ENCODE measurements around the gene VWA5B1.

The VWA5B1 gene

DNA sequence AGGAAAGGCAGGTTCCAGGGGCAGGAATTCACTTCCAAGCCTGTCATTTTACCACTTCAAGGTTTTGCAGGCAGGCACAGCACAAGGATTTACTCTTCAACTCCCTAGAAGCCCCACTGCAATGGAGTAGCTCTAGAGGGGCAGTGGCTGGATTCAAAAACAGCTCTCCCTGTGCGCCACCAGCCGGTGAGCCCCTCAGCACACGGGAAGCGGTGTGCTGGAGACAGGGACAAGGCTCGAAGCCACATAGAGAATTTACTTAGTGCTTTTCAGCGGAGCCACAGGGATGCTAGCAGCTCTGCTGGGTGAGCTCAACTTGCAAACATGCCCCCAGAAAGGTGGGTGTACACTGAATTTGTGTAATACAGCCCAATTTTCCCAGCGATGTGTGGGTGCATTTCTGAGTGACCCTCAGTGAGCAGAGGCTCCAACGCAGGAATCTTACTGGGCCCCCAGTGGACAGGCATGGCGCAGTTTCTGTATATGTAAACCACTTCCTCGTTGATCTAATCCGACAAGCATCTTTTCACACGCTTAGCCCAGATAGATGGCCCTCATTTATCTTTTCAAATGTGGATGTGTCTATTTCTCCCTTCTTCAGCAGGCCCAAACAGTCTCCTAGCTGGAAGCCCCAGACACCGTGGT lies 10.9 kb downstream of the VWA5B1 start:
- no peak for TF ChIP-seq GATA2 (IDR thresholded peaks at IDR 0.05; ENCODE audit: low read depth, low read length)
- TF ChIP-seq GATA3 (IDR thresholded peaks at IDR 0.05; ENCODE audit: low read depth, low read length) = no peak

DNA sequence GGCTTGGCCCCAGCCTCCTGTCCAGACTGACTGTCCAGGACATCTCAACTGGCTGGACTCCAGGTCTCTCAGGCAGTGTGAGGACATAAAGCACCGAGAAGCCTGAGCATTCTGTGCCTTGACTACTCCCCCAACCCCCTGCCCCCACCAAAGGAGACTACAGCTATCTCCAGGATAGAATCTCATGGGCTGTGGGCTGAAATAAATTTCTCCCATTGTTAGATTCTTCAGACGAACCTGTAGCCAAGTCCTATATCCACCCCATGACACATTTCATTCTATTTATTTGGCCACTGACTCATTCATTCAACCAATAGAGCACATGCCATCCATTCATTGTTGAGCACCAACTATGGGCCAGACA lies 11.4 kb downstream of the VWA5B1 start:
- no peak for TF ChIP-seq GATA2 (IDR thresholded peaks at IDR 0.05; ENCODE audit: low read depth, low read length)
- no peak for TF ChIP-seq GATA3 (IDR thresholded peaks at IDR 0.05; ENCODE audit: low read depth, low read length)

- TF ChIP-seq GATA3 (IDR thresholded peaks at IDR 0.05; ENCODE audit: low read depth, low read length) = no peak
Measured at GRCh38 chr1:20307026-20307425, 16.4 kb downstream of the VWA5B1 start.

GRCh38 chr1:20308569-20308968 lies 17.9 kb downstream of the VWA5B1 start:
- TF ChIP-seq GATA3 (IDR thresholded peaks at IDR 0.05; ENCODE audit: low read depth, low read length) (no peak), GATA2 (IDR thresholded peaks at IDR 0.05; ENCODE audit: low read depth, low read length) (peak; percentile 91)

GRCh38 chr1:20311289-20311688 lies 20.6 kb downstream of the VWA5B1 start:
- TF ChIP-seq GATA2 (IDR thresholded peaks at IDR 0.05; ENCODE audit: low read depth, low read length) (no peak), GATA3 (IDR thresholded peaks at IDR 0.05; ENCODE audit: low read depth, low read length) (no peak)

- TF ChIP-seq GATA3 (IDR thresholded peaks at IDR 0.05; ENCODE audit: low read depth, low read length) (no peak), GATA2 (IDR thresholded peaks at IDR 0.05; ENCODE audit: low read depth, low read length) (no peak)
Measured at GRCh38 chr1:20312310-20312709, 21.6 kb downstream of the VWA5B1 start.

- TF ChIP-seq GATA2 (IDR thresholded peaks at IDR 0.05; ENCODE audit: low read depth, low read length) = no peak
- no peak for TF ChIP-seq GATA3 (IDR thresholded peaks at IDR 0.05; ENCODE audit: low read depth, low read length)
Measured at GRCh38 chr1:20312818-20313217, 22.1 kb downstream of the VWA5B1 start.

GRCh38 chr1:20317471-20317870 lies 26.8 kb downstream of the VWA5B1 start:
- TF ChIP-seq GATA3 (IDR thresholded peaks at IDR 0.05; ENCODE audit: low read depth, low read length) (no peak), GATA2 (IDR thresholded peaks at IDR 0.05; ENCODE audit: low read depth, low read length) (no peak)

DNA sequence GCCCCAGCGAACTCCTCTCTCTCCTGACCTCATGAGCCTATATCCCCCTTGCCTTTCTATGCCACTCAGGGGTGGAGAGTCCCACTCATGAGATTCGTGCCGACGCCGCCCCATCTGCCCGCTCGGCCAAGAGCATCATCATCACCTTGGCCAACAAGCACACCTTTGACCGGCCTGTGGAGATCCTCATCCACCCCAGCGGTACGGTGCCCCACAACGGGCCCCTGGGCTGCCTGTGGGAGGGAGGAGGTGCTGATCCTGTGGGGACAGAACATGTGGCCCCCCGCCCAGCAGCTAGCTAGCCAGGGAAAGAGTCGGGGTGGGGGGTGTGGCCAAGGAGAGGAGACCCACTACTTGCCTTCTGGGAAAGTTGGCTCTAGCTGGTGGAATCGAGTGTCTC lies 27.8 kb downstream of the VWA5B1 start:
- TF ChIP-seq GATA2 (IDR thresholded peaks at IDR 0.05; ENCODE audit: low read depth, low read length) (no peak), GATA3 (IDR thresholded peaks at IDR 0.05; ENCODE audit: low read depth, low read length) (no peak)

GRCh38 chr1:20318971-20319370 lies 28.3 kb downstream of the VWA5B1 start:
- TF ChIP-seq GATA2 (IDR thresholded peaks at IDR 0.05; ENCODE audit: low read depth, low read length) (no peak), GATA3 (IDR thresholded peaks at IDR 0.05; ENCODE audit: low read depth, low read length) (no peak)

DNA sequence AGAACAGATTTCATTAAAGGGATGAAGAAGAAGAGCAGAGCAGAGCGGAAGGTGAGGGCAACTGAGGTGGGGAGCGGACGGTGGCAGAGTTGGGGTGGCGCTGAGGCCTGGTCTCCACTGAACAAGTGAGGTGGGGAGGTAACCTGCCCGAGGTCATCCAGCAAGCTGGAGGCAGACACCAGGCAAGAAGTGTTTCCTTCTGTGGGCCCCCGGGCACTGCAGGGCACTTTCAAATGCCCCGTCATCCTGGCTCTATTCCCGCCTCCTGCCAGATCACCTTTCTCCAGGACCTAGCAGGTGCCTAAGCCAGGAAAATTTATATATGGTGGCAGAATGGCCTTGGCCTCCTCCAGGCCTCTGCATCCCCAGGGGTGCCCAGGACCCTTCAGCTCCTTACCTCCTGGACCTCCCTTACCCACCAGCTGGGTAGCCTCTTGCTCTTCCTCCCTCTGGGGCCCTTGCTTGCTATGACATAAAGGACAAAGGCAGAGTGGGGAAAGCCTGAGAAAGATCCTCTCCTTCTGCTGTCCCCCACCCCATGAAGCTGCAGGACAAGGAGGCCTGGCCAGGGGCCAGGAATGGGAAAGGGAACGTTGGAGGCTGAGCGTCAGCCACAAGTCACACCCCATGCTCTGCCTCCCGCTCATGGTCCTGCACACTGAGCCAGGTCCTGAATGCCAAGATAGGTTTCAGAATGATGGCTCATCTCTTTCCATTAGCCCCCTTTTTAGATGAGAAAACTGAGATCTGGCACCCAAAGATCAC lies 29.0 kb downstream of the VWA5B1 start:
- no peak for TF ChIP-seq GATA2 (IDR thresholded peaks at IDR 0.05; ENCODE audit: low read depth, low read length)
- no peak for TF ChIP-seq GATA3 (IDR thresholded peaks at IDR 0.05; ENCODE audit: low read depth, low read length)

GRCh38 chr1:20320704-20321103 lies 30.0 kb downstream of the VWA5B1 start:
- TF ChIP-seq GATA3 (IDR thresholded peaks at IDR 0.05; ENCODE audit: low read depth, low read length) (no peak), GATA2 (IDR thresholded peaks at IDR 0.05; ENCODE audit: low read depth, low read length) (no peak)

DNA sequence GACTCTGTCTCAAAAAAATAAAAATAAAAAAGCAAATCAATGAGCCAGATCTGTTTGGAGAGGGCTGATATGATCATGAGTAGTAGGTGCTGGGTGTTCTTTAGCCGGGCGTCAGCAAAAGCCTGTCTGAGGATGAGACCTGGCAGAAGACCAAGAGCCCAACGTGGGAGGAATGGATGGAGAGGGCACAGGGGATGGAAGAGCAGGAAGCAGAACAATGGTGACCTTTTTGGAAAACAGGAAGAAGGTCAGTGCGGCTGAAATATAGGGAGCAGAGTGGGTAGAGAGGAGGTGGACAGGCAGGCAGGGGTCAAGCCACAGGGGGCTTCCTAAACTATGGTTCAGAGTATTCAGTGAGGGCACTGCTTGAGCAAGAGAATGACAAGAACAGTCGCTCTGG lies 30.9 kb downstream of the VWA5B1 start:
- TF ChIP-seq GATA2 (IDR thresholded peaks at IDR 0.05; ENCODE audit: low read depth, low read length) (no peak), GATA3 (IDR thresholded peaks at IDR 0.05; ENCODE audit: low read depth, low read length) (no peak)

DNA sequence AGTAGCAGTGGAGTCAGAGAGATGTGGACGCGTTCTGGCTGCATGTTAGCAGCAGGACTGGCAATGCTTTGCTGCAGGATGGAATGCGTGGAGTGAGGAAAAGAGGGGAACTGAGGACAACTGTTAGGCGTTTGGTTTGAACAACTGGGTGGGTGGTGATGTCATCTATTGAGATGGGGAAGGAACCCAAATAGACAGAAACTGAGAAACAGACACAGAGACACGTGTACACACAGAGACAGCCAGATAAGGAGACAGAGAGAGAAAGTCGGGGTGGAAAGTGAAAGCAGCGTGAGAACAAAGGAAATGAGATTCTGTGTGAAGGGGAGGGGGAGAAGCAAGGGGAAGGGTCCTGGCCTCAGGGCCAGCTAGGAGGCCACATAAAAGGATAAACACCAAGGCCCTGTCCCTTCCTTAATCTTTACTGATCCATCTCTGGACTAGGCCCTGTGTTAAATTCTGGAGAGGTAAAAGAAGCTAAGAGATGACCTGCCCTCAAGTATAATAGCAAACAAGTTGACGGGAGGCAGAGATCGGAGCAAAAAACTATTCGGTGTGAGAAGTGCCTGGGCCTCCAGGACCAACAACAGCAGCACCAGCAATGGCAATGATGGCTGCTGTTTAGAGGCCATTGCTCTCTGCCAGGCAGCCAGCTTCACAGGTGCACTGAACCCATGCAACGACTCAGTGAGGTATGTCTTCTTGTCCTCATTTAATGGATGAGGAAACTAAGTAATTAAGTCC lies 31.6 kb downstream of the VWA5B1 start:
- TF ChIP-seq GATA2 (IDR thresholded peaks at IDR 0.05; ENCODE audit: low read depth, low read length) (no peak), GATA3 (IDR thresholded peaks at IDR 0.05; ENCODE audit: low read depth, low read length) (no peak)

Measured in SH-SY5Y (cell line).